Breast epithelium (tissue), 4 donors: Measurements from ENCODE around the gene IRF2. TPM values are rescaled to one million over a fixed set of nuclear protein-coding genes. Genes with fewer than 3 reads are reported as not detected.

Experiments used
- DNase-seq, 2 donors: peaks; one replicate each; pipeline ENCODE4 v3.0.0-alpha.2; 2019; ENCODE audit warnings: low spot score in 2 of 2
- H3K27ac ChIP-seq, 2 donors: fragments of 200-600 bp; sonication (generic) in 1 of 2; one replicate each; pipeline ENCODE4 v1.5.1; 2016 to 2019; ENCODE audit warnings: mild to moderate bottlenecking in 1 of 2
- H3K27me3 ChIP-seq, 2 donors: fragments of 200-600 bp; sonication (generic) in 1 of 2; one replicate each; pipeline versions ENCODE4 v1.5.1 to v1.6.0; 2017 to 2019; ENCODE audit warnings: control low read depth in 1 of 2, mild to moderate bottlenecking in 1 of 2
- H3K36me3 ChIP-seq: fragments of 200-600 bp; one replicate; pipeline ENCODE4 v1.5.1; 2019
- H3K4me1 ChIP-seq, 2 donors: fragments of 200-600 bp; sonication (generic); one replicate each; pipeline ENCODE4 v1.5.1; 2016 to 2019; ENCODE audit warnings: control low read depth in 1 of 2
- H3K4me3 ChIP-seq, 3 donors: fragments of 200-600 bp; sonication (generic); 1 replicate in 2 of 3; 2 replicates in 1 of 3; pipeline ENCODE4 v1.5.1; 2016 to 2019; ENCODE audit warnings: mild to moderate bottlenecking in 3 of 3, moderate library complexity in 2 of 3
- H3K9me3 ChIP-seq, 2 donors: fragments of 200-600 bp; sonication (generic) in 1 of 2; one replicate each; pipeline ENCODE4 v1.5.1; 2016 to 2019; ENCODE audit warnings: control low read depth in 1 of 2
- POLR2A ChIP-seq: fragments of 450-650 bp; IDR thresholded peaks from one replicate; pipeline ENCODE4 v1.6.1; 2016; ENCODE audit warnings: antibody characterized with exemption, mild to moderate bottlenecking, moderate library complexity
- POLR2AphosphoS5 ChIP-seq, 3 donors: sonication (generic); formaldehyde crosslinking; IDR thresholded peaks; one replicate each; pipeline ENCODE4 v1.6.1; 2017; ENCODE audit warnings: antibody characterized with exemption in 3 of 3
- intact Hi-C: fragments of 100-400 bp; cut with DNase I; formaldehyde crosslinking; loops from one replicate; pipeline ENCODE4 v1.15.1; 2023; ENCODE audit warnings: low total_unique reads
- total RNA-seq, 3 donors: library from RNA; depleted of rRNA; stranded (reverse); fragments of >200 nt; gene quantifications; one replicate each; pipeline ENCODE4 v1.1.0, GENCODE V29; 2016
- TF ChIP-seq, protein P1 (sequence below), 3 donors: fragments of 450-650 bp; IDR thresholded peaks; one replicate each; pipeline ENCODE4 v1.5.1; 2016 to 2017; ENCODE audit warnings: antibody characterized with exemption in 3 of 3, mild to moderate bottlenecking in 3 of 3, moderate library complexity in 3 of 3

The IRF2 gene
- total RNA-seq, 3 donors from 2014 or later: 27.4 to 57.8 (median 36.4) TPM

- H3K4me1 ChIP-seq: peaks cover 0 to 9% of the 10 kb centered on the region in 2 donors
- no peaks in the 10 kb centered on the region for H3K9me3 ChIP-seq
- no peaks in the 10 kb centered on the region for H3K36me3 ChIP-seq
- intact Hi-C loops: no loop called here
- H3K27me3 ChIP-seq: no peaks in the 10 kb centered on the region
- no peak for DNase-seq
- peak overlapping the region in 1 of 2 donors; percentile 41 for H3K27ac ChIP-seq
- H3K4me3 ChIP-seq: peak overlapping the region in 2 of 3 donors; percentile 11 to 47
- TF ChIP-seq POLR2A (no peak), POLR2AphosphoS5 (IDR thresholded peaks at IDR 0.05) (no peak)
- TF ChIP-seq, protein P1, sequence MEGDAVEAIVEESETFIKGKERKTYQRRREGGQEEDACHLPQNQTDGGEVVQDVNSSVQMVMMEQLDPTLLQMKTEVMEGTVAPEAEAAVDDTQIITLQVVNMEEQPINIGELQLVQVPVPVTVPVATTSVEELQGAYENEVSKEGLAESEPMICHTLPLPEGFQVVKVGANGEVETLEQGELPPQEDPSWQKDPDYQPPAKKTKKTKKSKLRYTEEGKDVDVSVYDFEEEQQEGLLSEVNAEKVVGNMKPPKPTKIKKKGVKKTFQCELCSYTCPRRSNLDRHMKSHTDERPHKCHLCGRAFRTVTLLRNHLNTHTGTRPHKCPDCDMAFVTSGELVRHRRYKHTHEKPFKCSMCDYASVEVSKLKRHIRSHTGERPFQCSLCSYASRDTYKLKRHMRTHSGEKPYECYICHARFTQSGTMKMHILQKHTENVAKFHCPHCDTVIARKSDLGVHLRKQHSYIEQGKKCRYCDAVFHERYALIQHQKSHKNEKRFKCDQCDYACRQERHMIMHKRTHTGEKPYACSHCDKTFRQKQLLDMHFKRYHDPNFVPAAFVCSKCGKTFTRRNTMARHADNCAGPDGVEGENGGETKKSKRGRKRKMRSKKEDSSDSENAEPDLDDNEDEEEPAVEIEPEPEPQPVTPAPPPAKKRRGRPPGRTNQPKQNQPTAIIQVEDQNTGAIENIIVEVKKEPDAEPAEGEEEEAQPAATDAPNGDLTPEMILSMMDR (IDR thresholded peaks at IDR 0.05): no peak
These were observed 34.3 kb downstream of the IRF2 start for GRCh38 chr4:184439856-184440594.

DNA sequence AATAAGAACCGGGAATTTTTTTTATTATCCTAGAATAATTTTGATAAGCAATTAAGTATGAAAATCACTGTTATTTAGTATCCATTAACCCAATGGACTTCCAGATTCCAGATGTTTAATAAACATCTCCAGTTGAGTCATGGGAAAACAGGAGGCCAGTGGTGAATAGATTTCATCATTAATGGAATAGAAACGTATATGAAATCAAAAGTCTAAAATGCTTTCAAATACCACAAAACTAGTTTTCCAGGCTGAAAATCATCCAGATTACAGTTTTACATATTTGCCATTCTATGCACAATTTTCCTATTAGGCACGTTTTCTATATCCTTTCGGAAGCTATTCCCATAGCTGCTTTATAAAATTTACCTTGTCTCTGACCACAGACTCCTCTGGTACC, 35.0 kb downstream of the IRF2 start:
- Histone ChIP-seq H3K27me3 (no peaks in the 10 kb centered on the region), H3K36me3 (no peaks in the 10 kb centered on the region), H3K4me3 (peak overlapping the region in 1 of 3 donors; percentile 47), H3K27ac (no peak overlapping the region), H3K4me1 (peaks cover 0 to 3% of the 10 kb centered on the region in 2 donors), H3K9me3 (no peaks in the 10 kb centered on the region)
- intact Hi-C loops: no loop called here
- TF ChIP-seq POLR2A (no peak), POLR2AphosphoS5 (IDR thresholded peaks at IDR 0.05) (no peak)
- TF ChIP-seq, protein P1 (IDR thresholded peaks at IDR 0.05): no peak
- no peak for DNase-seq

- no peak for DNase-seq
- intact Hi-C loops: no loop called here
- Histone ChIP-seq H3K4me3 (no peak overlapping the region), H3K27me3 (no peaks in the 10 kb centered on the region), H3K4me1 (no peaks in the 10 kb centered on the region), H3K9me3 (no peaks in the 10 kb centered on the region), H3K27ac (no peak overlapping the region), H3K36me3 (no peaks in the 10 kb centered on the region)
- TF ChIP-seq POLR2A (no peak), POLR2AphosphoS5 (IDR thresholded peaks at IDR 0.05) (no peak)
These were observed 36.0 kb downstream of the IRF2 start for GRCh38 chr4:184438375-184438774.

DNA sequence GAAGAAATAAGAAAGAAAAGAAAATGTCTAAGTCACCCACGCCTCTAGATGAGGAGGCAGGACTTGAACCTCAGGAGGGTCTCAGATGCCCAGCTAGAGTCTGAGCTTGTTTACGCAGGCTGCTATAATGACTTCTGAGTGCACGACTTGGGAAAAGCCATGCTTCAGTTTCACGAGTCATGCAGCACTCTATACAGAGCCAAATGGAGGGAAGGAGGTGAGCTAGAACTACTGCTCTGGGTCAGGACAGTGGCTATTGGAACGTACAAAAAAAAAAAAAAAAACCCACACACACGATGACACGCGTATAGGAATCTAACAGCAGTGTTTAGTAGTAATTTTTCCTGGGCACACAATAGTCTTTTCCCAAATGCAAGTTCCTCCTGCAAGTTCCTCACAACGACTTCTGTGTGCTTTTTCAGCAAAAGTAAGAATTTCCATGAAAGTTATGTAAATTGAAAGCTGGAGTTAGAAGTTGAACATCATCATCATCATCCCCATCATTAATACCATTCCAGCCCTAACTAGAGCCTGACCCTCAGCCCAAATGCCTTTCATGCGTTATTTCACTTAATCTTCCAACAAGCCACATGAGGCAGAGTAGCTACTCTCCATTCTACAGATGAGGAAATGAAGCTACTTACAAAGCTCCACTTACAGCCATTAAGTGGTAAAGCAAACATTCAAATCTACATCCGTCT, 36.6 kb downstream of the IRF2 start:
- H3K4me3 ChIP-seq: no peak overlapping the region
- H3K9me3 ChIP-seq: no peaks in the 10 kb centered on the region
- no peak for TF ChIP-seq POLR2A
- TF ChIP-seq, protein P1 (IDR thresholded peaks at IDR 0.05): no peak
- TF ChIP-seq POLR2AphosphoS5 (IDR thresholded peaks at IDR 0.05): no peak
- DNase-seq: no peak
- H3K4me1 ChIP-seq: no peaks in the 10 kb centered on the region
- intact Hi-C loops: no loop called here
- no peaks in the 10 kb centered on the region for H3K36me3 ChIP-seq
- H3K27me3 ChIP-seq: no peaks in the 10 kb centered on the region
- no peak overlapping the region for H3K27ac ChIP-seq

DNA sequence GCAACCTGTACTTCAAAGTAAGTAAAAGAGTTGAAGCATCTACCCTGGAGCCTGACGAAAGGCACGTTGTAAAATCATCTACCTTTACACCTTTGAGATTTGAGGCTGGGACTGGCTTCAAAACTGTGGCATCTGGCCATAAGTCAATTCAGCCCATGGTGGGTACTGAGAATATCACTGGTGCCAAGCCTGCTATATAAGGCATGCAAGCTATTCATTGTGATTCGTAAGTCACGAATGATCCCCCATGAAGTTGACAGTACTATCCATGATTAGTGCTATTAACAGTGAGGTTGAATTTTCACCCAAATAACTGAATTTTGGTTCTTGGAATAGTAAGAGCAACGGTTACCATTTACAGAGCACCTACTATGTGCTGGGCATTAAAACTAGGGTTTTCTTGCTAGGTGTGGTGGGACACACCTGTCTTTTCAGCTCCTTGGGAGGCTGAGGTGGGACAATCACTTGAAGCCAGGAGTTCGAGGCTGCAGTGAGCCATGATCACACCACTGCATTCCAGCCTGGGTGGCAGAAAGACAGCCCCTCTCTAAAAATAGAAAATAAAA, 39.8 kb downstream of the IRF2 start:
- H3K36me3 ChIP-seq: no peaks in the 10 kb centered on the region
- no peaks in the 10 kb centered on the region for H3K9me3 ChIP-seq
- no peak for DNase-seq
- H3K4me3 ChIP-seq: no peak overlapping the region
- no peaks in the 10 kb centered on the region for H3K4me1 ChIP-seq
- TF ChIP-seq POLR2AphosphoS5 (IDR thresholded peaks at IDR 0.05) (no peak), POLR2A (no peak)
- TF ChIP-seq, protein P1 (IDR thresholded peaks at IDR 0.05): no peak
- no peak overlapping the region for H3K27ac ChIP-seq
- intact Hi-C loops: no loop called here
- no peaks in the 10 kb centered on the region for H3K27me3 ChIP-seq
